ENCODE measurements around the gene SMARCA1.

SMARCA1 gene

GRCh38 chrX:129452523-129452922, 70.8 kb downstream of the SMARCA1 start:
- Mint-ChIP-seq H3K36me3 (no peaks in the 10 kb centered on the region), H3K4me3 (no peak overlapping the region), H3K27me3 (peaks cover 4% of the 10 kb centered on the region), H3K4me1 (no peaks in the 10 kb centered on the region), H3K9me3 (peaks cover 1% of the 10 kb centered on the region), H3K27ac (no peak overlapping the region)
- ATAC-seq (ENCODE audit: low read depth) (no peak), DNase-seq (ENCODE audit: low spot score in 2 of 2) (no peak)

- DNase-seq (ENCODE audit: low spot score in 2 of 2) (no peak), ATAC-seq (ENCODE audit: low read depth) (no peak)
- Mint-ChIP-seq H3K9me3 (peaks cover 1% of the 10 kb centered on the region), H3K27ac (no peak overlapping the region), H3K36me3 (no peaks in the 10 kb centered on the region), H3K4me3 (no peak overlapping the region), H3K4me1 (no peaks in the 10 kb centered on the region), H3K27me3 (peaks cover 1% of the 10 kb centered on the region)
Measured at GRCh38 chrX:129450123-129450522, 73.2 kb downstream of the SMARCA1 start.

- no peaks in the 10 kb centered on the region for H3K9me3 Mint-ChIP-seq
- no peaks in the 10 kb centered on the region for H3K36me3 Mint-ChIP-seq
- no peak overlapping the region for H3K27ac Mint-ChIP-seq
- no peak overlapping the region for H3K4me3 Mint-ChIP-seq
- DNase-seq (ENCODE audit: low spot score in 2 of 2) (no peak), ATAC-seq (ENCODE audit: low read depth) (no peak)
- H3K4me1 Mint-ChIP-seq = no peaks in the 10 kb centered on the region
- peaks cover under 1% of the 10 kb centered on the region for H3K27me3 Mint-ChIP-seq
Measured at GRCh38 chrX:129449148-129449547, 74.1 kb downstream of the SMARCA1 start.

GRCh38 chrX:129445436-129445835, 77.9 kb downstream of the SMARCA1 start:
- H3K27me3 Mint-ChIP-seq = no peaks in the 10 kb centered on the region
- H3K4me1 Mint-ChIP-seq = no peaks in the 10 kb centered on the region
- H3K27ac Mint-ChIP-seq = no peak overlapping the region
- no peak overlapping the region for H3K4me3 Mint-ChIP-seq
- H3K9me3 Mint-ChIP-seq = no peaks in the 10 kb centered on the region
- DNase-seq (ENCODE audit: low spot score in 2 of 2) = no peak
- no peaks in the 10 kb centered on the region for H3K36me3 Mint-ChIP-seq
- ATAC-seq (ENCODE audit: low read depth) = no peak

GRCh38 chrX:129433945-129434344, 89.3 kb downstream of the SMARCA1 start:
- Mint-ChIP-seq H3K4me1 (no peaks in the 10 kb centered on the region), H3K36me3 (no peaks in the 10 kb centered on the region), H3K27ac (no peak overlapping the region), H3K9me3 (no peaks in the 10 kb centered on the region), H3K27me3 (peaks cover 2% of the 10 kb centered on the region), H3K4me3 (no peak overlapping the region)
- ATAC-seq (ENCODE audit: low read depth) = no peak
- DNase-seq (ENCODE audit: low spot score in 2 of 2) = no peak

- ATAC-seq (ENCODE audit: low read depth) (no peak), DNase-seq (ENCODE audit: low spot score in 2 of 2) (no peak)
- peaks cover 2% of the 10 kb centered on the region for H3K27me3 Mint-ChIP-seq
- H3K4me3 Mint-ChIP-seq = no peak overlapping the region
- H3K36me3 Mint-ChIP-seq = no peaks in the 10 kb centered on the region
- H3K9me3 Mint-ChIP-seq = no peaks in the 10 kb centered on the region
- H3K27ac Mint-ChIP-seq = no peak overlapping the region
- no peaks in the 10 kb centered on the region for H3K4me1 Mint-ChIP-seq
Measured at GRCh38 chrX:129433461-129433860, 89.8 kb downstream of the SMARCA1 start.

GRCh38 chrX:129427267-129427666, 96.0 kb downstream of the SMARCA1 start:
- no peaks in the 10 kb centered on the region for H3K36me3 Mint-ChIP-seq

GRCh38 chrX:129423191-129423590, 100.1 kb downstream of the SMARCA1 start:
- no peaks in the 10 kb centered on the region for H3K4me1 Mint-ChIP-seq
- no peaks in the 10 kb centered on the region for H3K9me3 Mint-ChIP-seq
- H3K27ac Mint-ChIP-seq = no peak overlapping the region
- DNase-seq (ENCODE audit: low spot score in 2 of 2) (no peak), ATAC-seq (ENCODE audit: low read depth) (no peak)
- H3K36me3 Mint-ChIP-seq = no peaks in the 10 kb centered on the region
- peaks cover 4% of the 10 kb centered on the region for H3K27me3 Mint-ChIP-seq
- no peak overlapping the region for H3K4me3 Mint-ChIP-seq

More at GRCh38 chrX:129427267-129427666, 96.0 kb downstream of the SMARCA1 start:
- Mint-ChIP-seq H3K4me3 (no peak overlapping the region), H3K27ac (no peak overlapping the region), H3K9me3 (no peaks in the 10 kb centered on the region), H3K27me3 (peaks cover 4% of the 10 kb centered on the region), H3K4me1 (no peaks in the 10 kb centered on the region)
- DNase-seq (ENCODE audit: low spot score in 2 of 2) (no peak), ATAC-seq (ENCODE audit: low read depth) (no peak)

- DNase-seq (ENCODE audit: low spot score in 2 of 2) = no peak
- ATAC-seq (ENCODE audit: low read depth) = no peak
- H3K4me1 Mint-ChIP-seq = peaks cover 3% of the 10 kb centered on the region
- H3K27me3 Mint-ChIP-seq = peaks cover 3% of the 10 kb centered on the region
- no peak overlapping the region for H3K27ac Mint-ChIP-seq
- peaks cover 4% of the 10 kb centered on the region for H3K9me3 Mint-ChIP-seq
- H3K4me3 Mint-ChIP-seq = no peak overlapping the region
- H3K36me3 Mint-ChIP-seq = no peaks in the 10 kb centered on the region
Measured at GRCh38 chrX:129404670-129405008, 118.7 kb downstream of the SMARCA1 start.

GRCh38 chrX:129403974-129404669, 119.2 kb downstream of the SMARCA1 start:
- peaks cover 3% of the 10 kb centered on the region for H3K27me3 Mint-ChIP-seq
- ATAC-seq (ENCODE audit: low read depth) = no peak
- H3K4me1 Mint-ChIP-seq = peaks cover 3% of the 10 kb centered on the region
- H3K9me3 Mint-ChIP-seq = peaks cover 4% of the 10 kb centered on the region
- no peak for DNase-seq (ENCODE audit: low spot score in 2 of 2)
- no peaks in the 10 kb centered on the region for H3K36me3 Mint-ChIP-seq
- H3K27ac Mint-ChIP-seq = no peak overlapping the region
- H3K4me3 Mint-ChIP-seq = no peak overlapping the region
